Left ventricle myocardium inferior (tissue), 1 donor: ENCODE measurements around the gene FXYD4. TPM values are rescaled to one million over a fixed set of nuclear protein-coding genes. Genes with fewer than 3 reads are reported as not detected.
"Not testable (repeated sequence)": the region's sequence is repeated elsewhere in the genome, so short reads cannot be mapped to it uniquely, and the experiment has no call there.

Experiments
- DNase-seq: peaks from one replicate; pipeline ENCODE4 v3.0.0-alpha.2; 2020
- H3K27ac ChIP-seq: fragments of 200-600 bp; replicated peaks from 2 replicates; pipeline ENCODE4 v1.8.0; 2021
- H3K27me3 ChIP-seq: fragments of 200-600 bp; 2 replicates; pipeline ENCODE4 v1.8.0; 2021; ENCODE audit warnings: low read depth
- H3K36me3 ChIP-seq: fragments of 200-600 bp; 2 replicates; pipeline ENCODE4 v1.8.0; 2021
- H3K4me1 ChIP-seq: fragments of 200-600 bp; 2 replicates; pipeline ENCODE4 v1.8.0; 2021
- H3K4me3 ChIP-seq: fragments of 200-600 bp; 2 replicates; pipeline ENCODE4 v1.8.0; 2021; ENCODE audit warnings: mild to moderate bottlenecking, moderate library complexity
- H3K9me3 ChIP-seq: fragments of 200-600 bp; replicated peaks from 2 replicates; pipeline ENCODE4 v1.8.0; 2021
- intact Hi-C: fragments of 100-400 bp; cut with micrococcal nuclease; formaldehyde crosslinking; loops from one replicate; pipeline ENCODE4 v1.11.0; 2022
- total RNA-seq: library from RNA; stranded (reverse); fragmentation: NEBNext Ultra II Directional; extraction: Animal tissue kit (Norgen Biotek cat#: 25700); gene quantifications from one replicate; pipeline ENCODE4 v1.2.1, GENCODE V29; 2021
- TF ChIP-seq, protein P1 (sequence below): fragments of 200-600 bp; IDR thresholded peaks from 2 replicates; pipeline ENCODE4 v1.8.0; 2021; ENCODE audit warnings: antibody characterized with exemption, mild to moderate bottlenecking, borderline replicate concordance
- donor health status: DM: no; HTN: yes; CAD: no; lungs with severe emphysema.

Gene FXYD4
- total RNA-seq, 1 donor from 2014 or later, result not detected

DNA sequence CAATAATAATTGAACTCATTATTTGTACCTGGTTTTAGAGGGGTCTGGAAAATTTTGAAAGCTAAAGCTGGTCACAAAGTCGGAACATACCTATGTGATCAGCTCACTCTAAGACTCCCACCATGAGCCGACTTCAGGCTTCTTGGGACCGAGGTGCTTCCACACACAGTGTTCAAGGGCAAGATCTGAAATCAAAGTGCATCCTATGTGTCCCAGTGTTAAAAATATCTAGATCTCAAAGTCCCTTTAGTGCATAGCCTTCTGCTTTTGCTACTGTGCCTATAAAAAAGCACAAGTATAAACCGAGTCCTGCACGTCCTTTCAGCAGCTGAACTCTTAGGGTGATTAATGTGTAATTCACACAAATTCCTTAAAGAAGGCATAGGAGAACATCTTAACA lies 43.5 kb upstream of the FXYD4 start:
- no peak for DNase-seq
- H3K4me3 ChIP-seq, result no peak overlapping the region
- H3K4me1 ChIP-seq, result peaks cover 4% of the 10 kb centered on the region
- no peaks in the 10 kb centered on the region for H3K9me3 ChIP-seq
- TF ChIP-seq, protein P1, sequence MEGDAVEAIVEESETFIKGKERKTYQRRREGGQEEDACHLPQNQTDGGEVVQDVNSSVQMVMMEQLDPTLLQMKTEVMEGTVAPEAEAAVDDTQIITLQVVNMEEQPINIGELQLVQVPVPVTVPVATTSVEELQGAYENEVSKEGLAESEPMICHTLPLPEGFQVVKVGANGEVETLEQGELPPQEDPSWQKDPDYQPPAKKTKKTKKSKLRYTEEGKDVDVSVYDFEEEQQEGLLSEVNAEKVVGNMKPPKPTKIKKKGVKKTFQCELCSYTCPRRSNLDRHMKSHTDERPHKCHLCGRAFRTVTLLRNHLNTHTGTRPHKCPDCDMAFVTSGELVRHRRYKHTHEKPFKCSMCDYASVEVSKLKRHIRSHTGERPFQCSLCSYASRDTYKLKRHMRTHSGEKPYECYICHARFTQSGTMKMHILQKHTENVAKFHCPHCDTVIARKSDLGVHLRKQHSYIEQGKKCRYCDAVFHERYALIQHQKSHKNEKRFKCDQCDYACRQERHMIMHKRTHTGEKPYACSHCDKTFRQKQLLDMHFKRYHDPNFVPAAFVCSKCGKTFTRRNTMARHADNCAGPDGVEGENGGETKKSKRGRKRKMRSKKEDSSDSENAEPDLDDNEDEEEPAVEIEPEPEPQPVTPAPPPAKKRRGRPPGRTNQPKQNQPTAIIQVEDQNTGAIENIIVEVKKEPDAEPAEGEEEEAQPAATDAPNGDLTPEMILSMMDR, result no peak
- peaks cover 30% of the 10 kb centered on the region for H3K27me3 ChIP-seq
- H3K27ac ChIP-seq, result no peak overlapping the region
- no peaks in the 10 kb centered on the region for H3K36me3 ChIP-seq
- intact Hi-C loops, result no loop called here

DNA sequence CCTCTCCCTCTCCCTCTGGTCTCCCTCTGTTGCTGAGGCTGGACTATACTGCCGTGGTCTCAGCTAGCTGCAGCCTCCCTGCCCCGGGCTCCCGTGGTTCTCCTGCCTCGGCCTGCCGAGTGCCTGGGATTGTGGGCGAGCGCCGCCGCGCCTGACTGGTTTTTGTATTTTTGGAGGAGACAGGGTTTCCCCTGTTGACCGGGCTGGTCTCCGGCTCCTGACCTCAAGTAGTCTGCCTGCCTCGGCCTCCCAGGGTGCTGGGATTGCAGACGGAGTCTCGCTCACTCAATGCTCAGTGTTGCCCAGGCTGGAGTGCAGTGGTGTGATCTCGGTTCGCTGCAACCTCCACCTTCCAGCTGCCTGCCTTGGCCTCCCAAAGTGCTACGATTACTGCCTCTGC lies 42.6 kb upstream of the FXYD4 start:
- intact Hi-C loops, H3K36me3 ChIP-seq, H3K4me3 ChIP-seq, H3K9me3 ChIP-seq, H3K4me1 ChIP-seq, H3K27ac ChIP-seq, DNase-seq: not testable (repeated sequence)
- H3K27me3 ChIP-seq, result peaks cover 26% of the 10 kb centered on the region

DNA sequence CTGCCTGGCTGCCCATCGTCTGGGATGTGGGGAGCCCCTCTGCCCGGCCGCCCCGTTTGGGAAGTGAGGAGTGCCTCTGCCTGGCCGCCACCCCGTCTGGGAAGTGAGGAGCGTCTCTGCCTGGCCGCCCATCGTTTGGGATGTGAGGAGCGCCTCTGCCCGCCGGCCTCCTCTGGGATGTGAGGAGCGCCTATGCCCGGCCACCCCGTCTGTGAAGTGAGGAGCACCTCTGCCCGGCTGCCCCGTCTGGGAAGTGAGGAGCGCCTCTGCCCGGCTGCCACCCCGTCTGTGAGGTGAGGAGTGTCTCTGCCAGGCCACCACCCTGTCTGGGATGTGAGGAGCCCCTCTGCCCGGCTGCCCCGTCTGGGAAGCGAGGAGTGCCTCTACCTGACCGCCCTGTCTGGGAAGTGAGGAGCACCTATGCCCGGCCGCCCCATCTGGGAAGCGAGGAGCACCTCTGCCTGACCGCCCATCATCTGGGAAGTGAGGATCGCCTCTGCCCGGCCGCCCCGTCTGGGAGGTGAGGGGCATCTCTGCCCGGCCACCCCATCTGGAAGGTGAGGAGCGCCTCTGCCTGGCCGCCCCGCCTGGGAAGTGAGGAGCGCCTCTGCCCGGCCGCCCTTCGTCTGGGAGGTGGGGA lies 42.1 kb upstream of the FXYD4 start:
- H3K27me3 ChIP-seq, result peaks cover 29% of the 10 kb centered on the region
- H3K9me3 ChIP-seq, H3K27ac ChIP-seq, H3K36me3 ChIP-seq, H3K4me1 ChIP-seq, DNase-seq, H3K4me3 ChIP-seq, intact Hi-C loops: not testable (repeated sequence)

DNA sequence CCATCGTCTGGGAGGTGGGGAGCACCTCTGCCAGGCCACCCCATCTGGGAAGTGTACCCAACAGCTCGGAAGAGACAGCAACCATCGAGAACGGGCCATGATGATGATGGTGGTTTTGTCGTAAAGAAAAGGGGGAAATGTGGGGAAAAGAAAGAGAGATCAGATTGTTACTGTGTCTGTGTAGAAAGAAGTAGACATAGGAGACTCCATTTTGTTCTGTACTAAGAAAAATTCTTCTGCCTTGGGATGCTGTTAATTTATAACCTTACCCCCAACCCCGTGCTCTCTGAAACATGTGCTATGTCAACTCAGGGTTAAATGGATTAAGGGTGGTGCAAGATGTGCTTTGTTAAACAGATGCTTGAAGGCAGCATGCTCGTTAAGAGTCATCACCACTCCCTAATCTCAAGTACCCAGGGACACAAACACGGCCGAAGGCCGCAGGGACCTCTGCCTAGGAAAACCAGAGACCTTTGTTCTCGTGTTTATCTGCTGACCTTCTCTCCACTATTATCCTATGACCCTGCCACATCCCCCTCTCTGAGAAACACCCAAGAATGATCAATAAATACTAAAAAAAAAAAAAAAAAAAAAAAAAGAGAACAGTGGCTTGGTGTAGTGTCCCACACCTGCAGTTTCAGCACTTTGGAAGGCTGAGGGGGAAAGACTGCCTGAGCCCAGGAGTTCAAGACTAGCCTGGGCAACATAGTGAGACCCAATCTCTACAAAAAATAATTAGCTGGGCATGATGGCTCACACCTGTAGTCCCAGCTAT lies 41.2 kb upstream of the FXYD4 start:
- H3K4me3 ChIP-seq, intact Hi-C loops: not testable (repeated sequence)
- H3K27me3 ChIP-seq, result peaks cover 35% of the 10 kb centered on the region

DNA sequence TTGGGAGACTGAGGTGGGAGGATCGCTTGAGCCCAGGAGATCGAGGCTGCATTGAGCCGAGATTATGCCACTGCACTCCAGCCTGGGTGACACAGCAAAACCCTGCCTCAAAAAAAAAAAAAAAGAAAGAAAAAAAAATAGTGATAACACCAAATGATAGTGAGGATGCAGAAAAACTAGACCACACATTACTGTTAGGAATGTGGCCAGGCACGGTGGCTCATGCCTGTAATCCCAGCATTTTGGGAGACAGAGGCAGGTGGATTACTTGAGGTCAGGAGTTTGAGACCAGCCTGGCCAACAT lies 40.7 kb upstream of the FXYD4 start:
- H3K36me3 ChIP-seq, intact Hi-C loops, H3K4me1 ChIP-seq, DNase-seq, H3K4me3 ChIP-seq, H3K27ac ChIP-seq, H3K9me3 ChIP-seq: not testable (repeated sequence)
- H3K27me3 ChIP-seq, result peaks cover 41% of the 10 kb centered on the region

More for the DNA sequence above, 41.2 kb upstream of the FXYD4 start:
- not testable (repeated sequence) for H3K9me3 ChIP-seq, H3K36me3 ChIP-seq, DNase-seq, H3K27ac ChIP-seq, H3K4me1 ChIP-seq

DNA sequence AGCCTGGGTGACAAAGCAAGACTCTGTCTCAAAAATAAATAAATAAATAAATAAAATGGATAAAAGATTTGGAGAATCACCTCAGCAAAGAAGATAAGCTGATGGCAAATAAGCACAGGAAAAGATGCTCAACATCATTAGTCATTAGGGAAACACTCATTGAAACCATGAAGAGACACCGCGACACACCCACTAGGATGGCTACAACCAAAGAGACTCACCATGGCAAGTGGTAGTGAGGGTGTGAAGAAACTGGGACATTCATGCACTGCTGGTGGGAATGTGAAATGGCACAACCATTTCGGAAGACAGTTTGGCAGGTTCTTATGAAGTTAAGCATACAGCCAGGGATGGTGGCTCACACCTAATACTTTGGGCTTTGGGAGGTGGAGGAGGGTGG lies 37.8 kb upstream of the FXYD4 start:
- H3K4me1 ChIP-seq, result no peaks in the 10 kb centered on the region
- no peak for DNase-seq
- no peak overlapping the region for H3K27ac ChIP-seq
- no peaks in the 10 kb centered on the region for H3K9me3 ChIP-seq
- H3K27me3 ChIP-seq, result peaks cover 61% of the 10 kb centered on the region
- TF ChIP-seq, protein P1, result no peak
- intact Hi-C loops, result no loop called here
- H3K36me3 ChIP-seq, result no peaks in the 10 kb centered on the region
- H3K4me3 ChIP-seq, result no peak overlapping the region

DNA sequence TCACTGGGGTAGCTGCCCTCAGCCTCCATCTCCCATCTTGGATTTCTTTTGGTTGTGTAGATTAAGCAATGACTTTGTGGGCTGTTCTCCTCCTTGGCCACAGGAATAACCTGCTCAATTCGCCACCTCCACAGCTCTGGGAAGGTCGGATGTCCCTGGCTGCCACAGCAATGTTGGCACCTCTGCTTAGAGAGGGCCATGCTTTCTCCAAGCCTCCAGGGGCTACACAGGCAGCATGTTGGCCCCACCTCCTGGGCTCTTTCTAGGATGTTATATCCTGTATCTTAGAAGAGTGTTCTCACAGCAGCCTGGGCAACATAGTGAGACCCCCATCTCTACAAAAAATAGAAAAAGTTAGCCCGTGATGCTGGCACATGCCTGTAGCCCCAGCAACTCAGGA lies 35.4 kb upstream of the FXYD4 start:
- TF ChIP-seq, protein P1, result no peak
- Histone ChIP-seq H3K27me3 (peaks cover 79% of the 10 kb centered on the region), H3K4me1 (no peaks in the 10 kb centered on the region), H3K9me3 (no peaks in the 10 kb centered on the region), H3K4me3 (no peak overlapping the region), H3K27ac (no peak overlapping the region), H3K36me3 (no peaks in the 10 kb centered on the region)
- no peak for DNase-seq
- intact Hi-C loops, result no loop called here
